Nucleus accumbens (tissue), 56 donors: Measurements from ENCODE around the gene LYG2.
"Not testable (repeated sequence)": the region's sequence is repeated elsewhere in the genome, so short reads cannot be mapped to it uniquely, and the experiment has no call there.

Source experiments
- DNase-seq, 56 donors: peaks; one replicate each; lab custom pipeline; 2025; lab: John Stamatoyannopoulos, UW

The LYG2 gene

GRCh38 chr2:99255491-99256318 lies at the start of gene LYG2:
Gene LYG2 (minus strand): TSS chr2:99255666. CDS start chr2:99254260, 1,406 bp downstream.
- DNase-seq, result no peak

GRCh38 chr2:99301097-99301496 lies 45.6 kb upstream of the LYG2 start, which contains the start of gene LYG1:
Gene LYG1 (minus strand): TSS chr2:99301197. CDS start chr2:99295670, 5,527 bp downstream.
- DNase-seq, result not testable (repeated sequence)

GRCh38 chr2:99299580-99299979 lies 44.1 kb upstream of the LYG2 start:
- DNase-seq, result no peak

GRCh38 chr2:99297994-99298393 lies 42.5 kb upstream of the LYG2 start:
- DNase-seq, result no peak

GRCh38 chr2:99285526-99285925 lies 30.1 kb upstream of the LYG2 start:
- no peak for DNase-seq

GRCh38 chr2:99279969-99280695 lies 24.7 kb upstream of the LYG2 start:
- DNase-seq, result no peak

- no peak for DNase-seq
Observed at GRCh38 chr2:99278793-99279291, 23.4 kb upstream of the LYG2 start.

- DNase-seq, result not testable (repeated sequence)
Observed at GRCh38 chr2:99278195-99278765, 22.8 kb upstream of the LYG2 start.

- no peak for DNase-seq
Observed at GRCh38 chr2:99275882-99276281, 20.4 kb upstream of the LYG2 start.

GRCh38 chr2:99261242-99261641 lies 5.8 kb upstream of the LYG2 start:
- DNase-seq, result no peak

- no peak for DNase-seq
Observed at GRCh38 chr2:99260184-99260583, 4.7 kb upstream of the LYG2 start.

- no peak for DNase-seq
Observed at GRCh38 chr2:99259465-99259864, 4.0 kb upstream of the LYG2 start.

- DNase-seq, result no peak
Observed at GRCh38 chr2:99256677-99257076, 1.2 kb upstream of the LYG2 start.

- no peak for DNase-seq
Observed at GRCh38 chr2:99249951-99250350, 5.5 kb downstream of the LYG2 start.

GRCh38 chr2:99242151-99242550 lies 13.3 kb downstream of the LYG2 start:
- no peak for DNase-seq

- DNase-seq, result no peak
Observed at GRCh38 chr2:99240431-99240830, 15.0 kb downstream of the LYG2 start.

GRCh38 chr2:99238599-99238998 lies 16.9 kb downstream of the LYG2 start:
- no peak for DNase-seq

GRCh38 chr2:99233177-99233576 lies 22.3 kb downstream of the LYG2 start:
- not testable (repeated sequence) for DNase-seq

- DNase-seq, result no peak
Observed at GRCh38 chr2:99217929-99218501, 37.5 kb downstream of the LYG2 start.

GRCh38 chr2:99216096-99216495 lies 39.4 kb downstream of the LYG2 start:
- DNase-seq, result no peak

- DNase-seq, result no peak
Observed at GRCh38 chr2:99205491-99205890, 50.0 kb downstream of the LYG2 start.
